ENCODE measurements around the gene THRB. TPM values are rescaled to one million over a fixed set of nuclear protein-coding genes. Genes with fewer than 3 reads are reported as not detected.

The THRB gene
- polyA plus RNA-seq, 1 of the 3 experiments (the other 2 are of a cell fraction): 0.02 TPM

DNA sequence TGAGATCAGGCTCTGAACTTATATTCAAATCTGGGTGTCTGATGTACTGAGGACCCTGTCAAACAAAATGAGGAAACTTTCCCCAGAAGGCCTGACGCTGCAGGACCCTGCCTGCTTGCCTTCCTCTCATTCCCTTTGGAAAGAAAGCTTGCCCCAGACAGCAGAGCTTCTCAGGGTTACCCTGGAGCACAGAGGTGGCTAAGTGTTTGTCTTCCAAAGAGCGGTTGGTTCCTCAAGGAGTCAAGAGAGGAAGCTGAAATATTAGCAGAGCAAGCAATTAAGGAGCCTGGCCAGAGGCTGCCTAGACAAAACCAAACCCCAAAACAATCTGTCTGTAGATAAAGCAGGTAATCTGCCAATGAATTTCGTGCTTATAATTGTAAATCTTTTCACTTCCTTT, 374.2 kb downstream of the THRB start (continued):
- TF ChIP-seq, protein P1, sequence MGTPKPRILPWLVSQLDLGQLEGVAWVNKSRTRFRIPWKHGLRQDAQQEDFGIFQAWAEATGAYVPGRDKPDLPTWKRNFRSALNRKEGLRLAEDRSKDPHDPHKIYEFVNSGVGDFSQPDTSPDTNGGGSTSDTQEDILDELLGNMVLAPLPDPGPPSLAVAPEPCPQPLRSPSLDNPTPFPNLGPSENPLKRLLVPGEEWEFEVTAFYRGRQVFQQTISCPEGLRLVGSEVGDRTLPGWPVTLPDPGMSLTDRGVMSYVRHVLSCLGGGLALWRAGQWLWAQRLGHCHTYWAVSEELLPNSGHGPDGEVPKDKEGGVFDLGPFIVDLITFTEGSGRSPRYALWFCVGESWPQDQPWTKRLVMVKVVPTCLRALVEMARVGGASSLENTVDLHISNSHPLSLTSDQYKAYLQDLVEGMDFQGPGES (IDR thresholded peaks at IDR 0.05; ENCODE audit: low read depth, low read length): no peak
- TF ChIP-seq EZH2phosphoT487 (IDR thresholded peaks at IDR 0.05; ENCODE audit: borderline replicate concordance, low read depth): no peak
- no peak for TF ChIP-seq GABPA (IDR thresholded peaks at IDR 0.05; ENCODE audit: low read depth)
- TF ChIP-seq, protein P2, sequence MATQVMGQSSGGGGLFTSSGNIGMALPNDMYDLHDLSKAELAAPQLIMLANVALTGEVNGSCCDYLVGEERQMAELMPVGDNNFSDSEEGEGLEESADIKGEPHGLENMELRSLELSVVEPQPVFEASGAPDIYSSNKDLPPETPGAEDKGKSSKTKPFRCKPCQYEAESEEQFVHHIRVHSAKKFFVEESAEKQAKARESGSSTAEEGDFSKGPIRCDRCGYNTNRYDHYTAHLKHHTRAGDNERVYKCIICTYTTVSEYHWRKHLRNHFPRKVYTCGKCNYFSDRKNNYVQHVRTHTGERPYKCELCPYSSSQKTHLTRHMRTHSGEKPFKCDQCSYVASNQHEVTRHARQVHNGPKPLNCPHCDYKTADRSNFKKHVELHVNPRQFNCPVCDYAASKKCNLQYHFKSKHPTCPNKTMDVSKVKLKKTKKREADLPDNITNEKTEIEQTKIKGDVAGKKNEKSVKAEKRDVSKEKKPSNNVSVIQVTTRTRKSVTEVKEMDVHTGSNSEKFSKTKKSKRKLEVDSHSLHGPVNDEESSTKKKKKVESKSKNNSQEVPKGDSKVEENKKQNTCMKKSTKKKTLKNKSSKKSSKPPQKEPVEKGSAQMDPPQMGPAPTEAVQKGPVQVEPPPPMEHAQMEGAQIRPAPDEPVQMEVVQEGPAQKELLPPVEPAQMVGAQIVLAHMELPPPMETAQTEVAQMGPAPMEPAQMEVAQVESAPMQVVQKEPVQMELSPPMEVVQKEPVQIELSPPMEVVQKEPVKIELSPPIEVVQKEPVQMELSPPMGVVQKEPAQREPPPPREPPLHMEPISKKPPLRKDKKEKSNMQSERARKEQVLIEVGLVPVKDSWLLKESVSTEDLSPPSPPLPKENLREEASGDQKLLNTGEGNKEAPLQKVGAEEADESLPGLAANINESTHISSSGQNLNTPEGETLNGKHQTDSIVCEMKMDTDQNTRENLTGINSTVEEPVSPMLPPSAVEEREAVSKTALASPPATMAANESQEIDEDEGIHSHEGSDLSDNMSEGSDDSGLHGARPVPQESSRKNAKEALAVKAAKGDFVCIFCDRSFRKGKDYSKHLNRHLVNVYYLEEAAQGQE (IDR thresholded peaks at IDR 0.05; ENCODE audit: low read depth, low read length): no peak

DNA sequence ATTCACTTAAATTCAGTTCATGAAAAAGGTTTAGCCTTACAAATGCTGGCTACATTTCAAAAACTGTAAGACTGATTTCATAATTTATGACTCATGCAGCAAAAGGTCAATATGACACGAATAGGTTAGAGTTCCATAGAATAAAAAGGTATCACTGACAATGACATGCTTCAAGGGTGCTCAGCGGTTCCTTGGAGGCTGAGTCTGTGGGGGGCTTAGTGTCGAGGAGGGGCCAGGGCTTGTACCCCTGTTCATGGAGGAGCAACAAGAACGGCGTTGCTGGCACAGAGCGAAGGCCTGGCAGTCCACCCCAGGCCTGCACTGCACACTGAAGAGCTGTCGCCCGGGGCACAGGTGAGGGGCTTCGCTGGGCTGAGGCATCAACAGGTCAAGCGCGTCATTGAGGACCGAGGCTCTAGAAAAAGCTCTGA, 375.3 kb downstream of the THRB start:
- H3K4me2 ChIP-seq: no peak overlapping the region
- no peak for DNase-seq
- no peak overlapping the region for H3K27ac ChIP-seq (ENCODE audit: low read depth in 2 of 2, low read length in 1 of 2)
- ChIA-PET POLR2A (no interaction called here), CTCF (interaction anchor here (0.8 kb wide), 1 partner anchor 12 kb away, joined by 3 read pairs; no protein-coding TSS in a partner anchor)
- no peak overlapping the region for H2AFZ ChIP-seq (ENCODE audit: low read depth)
- no peaks in the 10 kb centered on the region for H4K20me1 ChIP-seq (ENCODE audit: insufficient read depth)
- peaks cover 0 to 7% of the 10 kb centered on the region in 2 experiments; a peak in 2 of 4 replicates for H3K4me1 ChIP-seq (ENCODE audit: control insufficient read depth in 1 of 2, insufficient read depth in 2 of 2, low read depth in 1 of 2, low read length in 1 of 2)
- no peaks in the 10 kb centered on the region for H3K9me3 ChIP-seq
- WGBS (ENCODE audit: low lambda C conversion rate): 79% methylated on average over 12 of the region's 12 CpGs
- no peak overlapping the region for H3K4me3 ChIP-seq (ENCODE audit: low read depth in 2 of 2, low read length in 1 of 2)
- no peaks in the 10 kb centered on the region for H3K79me2 ChIP-seq (ENCODE audit: insufficient read depth)
- no peaks in the 10 kb centered on the region for H3K9me2 ChIP-seq
- peak; percentile 40; the same call in 1 of the 2 replicates for TF ChIP-seq RXRA (IDR thresholded peaks at IDR 0.05; ENCODE audit: borderline replicate concordance, low read depth)
- peak; percentile 78 for TF ChIP-seq FOSL2 (IDR thresholded peaks at IDR 0.05; ENCODE audit: borderline replicate concordance, low read depth)
- TF ChIP-seq, protein P2 (IDR thresholded peaks at IDR 0.05; ENCODE audit: low read depth, low read length): no peak
- peak; percentile 81 for TF ChIP-seq NFIC (IDR thresholded peaks at IDR 0.05; ENCODE audit: borderline replicate concordance)
- TF ChIP-seq, protein P1 (IDR thresholded peaks at IDR 0.05; ENCODE audit: low read depth, low read length): no peak
- TF ChIP-seq RFX5 (IDR thresholded peaks at IDR 0.05; ENCODE audit: low read length): no peak
- 0 out of 2 replicates have a peak, but pooled peaks have one; percentile 41 for TF ChIP-seq TCF12 (IDR thresholded peaks at IDR 0.05)
- TF ChIP-seq, protein P3, sequence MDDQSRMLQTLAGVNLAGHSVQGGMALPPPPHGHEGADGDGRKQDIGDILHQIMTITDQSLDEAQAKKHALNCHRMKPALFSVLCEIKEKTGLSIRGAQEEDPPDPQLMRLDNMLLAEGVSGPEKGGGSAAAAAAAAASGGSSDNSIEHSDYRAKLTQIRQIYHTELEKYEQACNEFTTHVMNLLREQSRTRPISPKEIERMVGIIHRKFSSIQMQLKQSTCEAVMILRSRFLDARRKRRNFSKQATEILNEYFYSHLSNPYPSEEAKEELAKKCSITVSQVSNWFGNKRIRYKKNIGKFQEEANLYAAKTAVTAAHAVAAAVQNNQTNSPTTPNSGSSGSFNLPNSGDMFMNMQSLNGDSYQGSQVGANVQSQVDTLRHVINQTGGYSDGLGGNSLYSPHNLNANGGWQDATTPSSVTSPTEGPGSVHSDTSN (IDR thresholded peaks at IDR 0.05): peak; percentile 70
- peak; percentile 70 for TF ChIP-seq JUND (IDR thresholded peaks at IDR 0.05)
- H3K9ac ChIP-seq: no peak overlapping the region
- no peaks in the 10 kb centered on the region for H3K27me3 ChIP-seq (ENCODE audit: insufficient read depth)
- no peaks in the 10 kb centered on the region for H3K36me3 ChIP-seq (replicated peaks in 1 of 2; ENCODE audit: control insufficient read depth in 1 of 2, insufficient read depth in 2 of 2, low read length in 1 of 2)
- no peaks in the 10 kb centered on the region for H3F3A ChIP-seq (replicated peaks; ENCODE audit: insufficient read depth)
